HG02870 (cell line): ENCODE results near the gene RHOH.

Source experiments
- ATAC-seq: cut with Tn5 transposase; IDR thresholded peaks from one replicate; pipeline ENCODE4 v1.9.1; 2021; ENCODE audit warnings: mild to moderate bottlenecking, moderate library complexity; ENCODE audit not compliant: unreplicated experiment

RHOH gene

DNA sequence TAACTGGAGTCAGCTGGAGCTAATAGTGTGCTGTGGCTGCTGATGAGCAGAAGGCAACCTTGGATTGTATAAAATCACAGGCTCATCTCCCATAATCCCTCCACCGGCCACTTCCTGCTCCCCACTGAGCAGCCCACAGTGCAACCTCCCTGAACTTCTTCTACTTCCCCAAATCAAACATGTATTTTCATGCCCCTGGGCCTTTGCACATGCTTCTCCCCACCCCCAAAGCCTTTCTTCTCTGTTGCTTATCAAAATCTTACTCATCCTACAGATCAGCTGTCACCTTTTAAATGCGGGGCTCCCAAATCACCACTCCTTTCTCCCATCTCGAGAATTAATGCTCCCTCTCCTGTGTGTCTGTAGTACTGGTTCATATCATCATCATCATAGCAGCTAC, 35.8 kb downstream of the RHOH start:
- ATAC-seq = no peak

DNA sequence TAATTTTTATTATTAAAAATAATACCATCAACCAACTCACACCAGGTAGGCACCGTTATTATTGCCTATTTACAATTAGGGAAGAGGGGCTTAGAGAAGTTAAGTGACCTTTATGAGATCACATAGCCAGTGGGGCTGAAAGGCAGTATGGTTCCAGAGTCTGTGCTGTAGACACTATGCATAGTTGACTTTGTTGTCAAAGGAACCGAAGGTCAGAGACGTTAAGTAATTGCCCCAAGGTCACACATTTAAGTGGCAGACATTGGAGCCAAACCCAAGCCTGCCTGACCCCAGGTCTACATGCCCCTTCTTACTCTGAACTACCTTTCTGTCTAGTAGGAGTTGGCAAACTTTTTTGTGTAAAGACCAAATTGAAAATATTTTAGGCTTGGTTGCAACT, 36.4 kb downstream of the RHOH start:
- ATAC-seq = no peak

DNA sequence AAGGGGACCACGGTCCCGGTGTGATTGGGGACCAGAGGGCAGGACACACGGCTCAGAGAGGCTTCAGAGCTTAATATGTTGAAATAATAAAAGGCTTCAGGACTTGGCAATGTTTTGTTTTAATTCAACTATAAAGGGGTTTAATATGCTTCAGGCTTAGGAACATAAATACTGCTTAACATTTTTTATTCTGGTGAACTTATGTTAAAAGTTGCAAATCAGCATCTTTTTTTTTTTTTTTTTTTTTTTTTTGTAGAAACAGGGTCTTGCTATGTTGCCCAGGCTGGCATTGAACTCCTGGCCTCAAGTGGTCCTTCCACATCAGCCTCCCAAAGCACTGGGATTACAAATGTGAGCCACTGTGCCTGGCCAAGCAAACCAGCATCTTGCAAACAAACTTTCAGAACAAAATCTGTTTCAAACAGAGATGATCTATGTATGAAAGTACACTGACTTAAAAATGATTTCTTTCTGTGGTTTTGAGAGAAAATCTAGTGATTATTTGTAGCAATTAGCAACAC, 37.7 kb downstream of the RHOH start:
- no peak for ATAC-seq

DNA sequence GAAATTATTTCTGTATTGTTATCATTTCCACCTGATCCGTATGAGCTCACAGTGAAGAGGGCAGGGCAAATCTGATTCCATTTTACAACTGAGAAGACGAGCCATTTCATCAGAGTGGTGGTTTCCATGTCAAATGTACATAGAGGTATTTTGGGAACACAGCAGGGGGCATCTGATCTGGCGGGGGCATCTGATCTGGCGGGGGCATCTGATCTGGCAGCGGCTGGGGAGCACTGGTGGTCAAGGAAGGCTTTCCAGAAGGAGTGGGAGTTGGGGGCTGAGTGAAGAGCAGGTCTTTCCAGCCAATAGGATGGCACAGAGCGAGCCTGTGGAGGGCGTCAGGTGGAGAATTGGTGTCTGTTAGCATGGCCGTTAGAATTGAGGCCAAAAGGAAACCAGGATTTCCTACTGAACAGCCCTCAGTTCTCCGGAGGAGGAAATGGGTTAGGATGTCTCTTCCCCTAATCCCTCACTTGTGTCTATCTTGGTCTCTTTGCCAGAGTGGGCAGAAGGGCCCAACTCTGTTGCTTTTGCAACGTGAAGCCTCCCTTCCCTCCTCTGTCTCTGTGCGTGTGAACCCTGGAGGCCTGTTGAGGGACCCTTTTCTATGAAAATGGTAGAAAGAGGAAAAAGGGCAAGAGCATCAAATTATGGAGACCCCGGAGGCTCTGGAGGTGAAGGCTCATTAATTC, 41.3 kb downstream of the RHOH start:
- no peak for ATAC-seq

DNA sequence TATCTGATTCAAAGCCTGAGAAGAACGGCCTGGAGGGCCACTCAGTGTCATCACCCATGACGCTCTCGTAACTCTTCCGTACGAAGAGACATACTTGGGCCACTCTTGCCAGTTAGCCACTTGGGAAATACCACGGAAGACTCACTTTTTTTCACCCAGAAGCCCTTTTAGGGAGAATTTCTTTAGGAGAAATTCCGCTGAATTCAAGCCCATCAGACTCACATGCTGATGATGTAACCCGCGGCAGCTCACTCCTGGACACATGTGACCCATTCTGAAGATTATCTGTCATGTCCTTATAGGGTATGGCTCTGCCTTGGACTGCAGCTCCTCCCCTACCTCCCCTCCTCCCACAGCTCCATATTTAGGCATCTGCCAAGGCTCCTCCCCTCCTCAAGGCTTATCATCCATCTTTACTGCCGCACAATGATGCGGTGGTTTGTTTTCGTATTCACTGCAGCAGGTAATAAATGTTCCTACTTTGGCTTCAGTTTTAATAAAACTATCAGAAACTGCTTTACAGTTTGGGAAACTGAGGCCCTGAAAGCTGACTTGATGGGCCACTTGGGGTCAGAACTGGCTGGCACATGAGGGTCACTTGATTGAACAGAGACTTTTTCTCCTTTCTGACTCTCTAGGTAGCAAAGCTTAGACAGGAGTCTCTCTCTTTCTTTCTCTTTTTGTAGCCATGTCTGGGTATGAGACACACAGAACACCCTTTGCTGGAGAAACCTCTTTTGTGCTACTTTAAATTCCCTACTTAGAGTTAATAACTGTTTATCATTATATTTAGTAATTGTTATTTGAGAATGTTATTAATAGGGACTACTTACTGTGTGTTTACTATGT, 42.1 kb downstream of the RHOH start:
- no peak for ATAC-seq

DNA sequence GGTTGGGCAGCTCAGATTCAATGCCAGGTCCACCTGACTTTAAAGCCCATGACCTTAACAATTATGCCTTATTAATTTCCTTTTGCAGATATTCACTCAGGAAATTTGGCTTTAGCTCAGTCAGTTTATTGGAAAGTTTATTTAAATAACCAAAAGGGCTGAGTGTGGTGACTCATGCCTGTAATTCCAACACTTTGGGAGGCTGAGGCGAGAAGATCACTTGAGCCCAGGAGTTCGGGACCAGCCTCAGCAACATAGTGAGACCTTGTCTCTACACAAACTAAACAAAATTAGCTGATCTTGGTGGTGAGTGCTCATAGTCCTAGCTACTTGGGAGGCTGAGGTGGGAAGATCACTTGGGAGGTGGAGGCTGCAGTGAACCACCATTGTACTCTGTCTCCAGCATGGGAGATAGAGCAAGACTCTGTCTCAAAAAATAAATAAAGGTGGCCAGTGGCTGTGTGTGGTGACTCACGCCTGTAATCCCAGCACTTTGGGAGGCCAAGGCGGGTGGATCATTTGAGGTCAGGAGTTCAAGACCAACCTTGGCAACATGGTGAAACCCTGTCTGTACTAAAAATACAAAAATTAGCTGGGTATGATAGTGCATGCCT, 43.3 kb downstream of the RHOH start:
- no peak for ATAC-seq

DNA sequence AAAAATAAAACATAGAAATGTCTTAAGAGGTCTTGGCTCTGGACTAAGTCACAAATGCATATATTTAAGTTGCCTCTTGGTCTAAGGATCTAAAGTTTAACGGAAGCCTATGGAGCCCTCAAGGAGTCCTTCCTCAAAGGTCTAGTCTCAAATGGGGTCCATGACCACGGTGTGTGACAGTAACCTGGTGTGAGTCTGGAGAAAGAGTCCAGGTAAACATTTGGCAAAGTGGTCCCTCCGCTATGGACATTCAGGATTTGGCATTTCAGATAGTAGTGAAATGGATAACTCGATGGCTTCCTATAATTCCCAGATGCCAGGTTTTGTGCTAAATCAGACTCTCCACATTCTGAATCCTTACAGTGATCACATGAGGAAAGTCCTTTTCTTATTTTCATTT, 44.2 kb downstream of the RHOH start:
- ATAC-seq = no peak

DNA sequence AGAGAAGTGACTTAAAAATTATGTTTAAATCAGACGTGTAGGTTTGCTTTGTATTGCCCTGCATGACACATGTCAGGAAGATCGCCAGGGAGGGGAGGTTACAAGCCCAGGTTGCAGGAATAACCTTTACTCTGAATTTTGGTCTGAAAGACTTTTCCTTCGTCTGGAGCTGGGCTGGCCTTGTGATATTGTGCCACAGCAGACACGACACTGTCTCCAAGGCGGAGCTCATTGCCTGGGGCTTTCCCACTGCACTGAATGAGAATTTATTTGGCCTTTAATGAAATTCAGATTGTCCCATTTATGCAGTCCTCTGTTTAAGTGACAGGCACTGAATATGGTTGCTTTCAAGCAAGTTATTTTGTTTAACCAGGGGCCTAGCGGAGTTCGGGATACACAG, 45.1 kb downstream of the RHOH start:
- no peak for ATAC-seq

DNA sequence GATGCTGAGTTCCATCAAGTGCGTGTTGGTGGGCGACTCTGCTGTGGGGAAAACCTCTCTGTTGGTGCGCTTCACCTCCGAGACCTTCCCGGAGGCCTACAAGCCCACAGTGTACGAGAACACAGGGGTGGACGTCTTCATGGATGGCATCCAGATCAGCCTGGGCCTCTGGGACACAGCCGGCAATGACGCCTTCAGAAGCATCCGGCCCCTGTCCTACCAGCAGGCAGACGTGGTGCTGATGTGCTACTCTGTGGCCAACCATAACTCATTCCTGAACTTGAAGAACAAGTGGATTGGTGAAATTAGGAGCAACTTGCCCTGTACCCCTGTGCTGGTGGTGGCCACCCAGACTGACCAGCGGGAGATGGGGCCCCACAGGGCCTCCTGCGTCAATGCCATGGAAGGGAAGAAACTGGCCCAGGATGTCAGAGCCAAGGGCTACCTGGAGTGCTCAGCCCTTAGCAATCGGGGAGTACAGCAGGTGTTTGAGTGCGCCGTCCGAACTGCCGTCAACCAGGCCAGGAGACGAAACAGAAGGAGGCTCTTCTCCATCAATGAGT, 46.6 kb downstream of the RHOH start:
- no peak for ATAC-seq

DNA sequence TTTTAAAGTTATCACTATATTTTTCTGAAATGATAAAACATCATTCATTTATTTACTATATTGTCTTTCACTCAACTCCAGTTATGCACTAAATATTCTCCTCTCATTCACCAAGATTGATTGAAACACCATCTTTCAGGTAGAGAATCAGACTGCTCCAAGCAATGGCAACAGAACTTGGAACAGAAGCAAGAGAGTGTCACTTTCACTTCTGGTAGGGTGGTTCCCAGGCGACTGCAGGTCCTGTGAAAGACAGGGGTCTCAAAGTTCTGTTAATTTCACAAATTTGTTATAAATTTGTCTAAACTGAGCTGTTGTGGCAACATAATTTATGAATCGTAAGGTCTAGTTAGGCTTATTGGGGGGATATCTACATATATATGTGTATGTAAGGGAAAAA, 47.8 kb downstream of the RHOH start:
- ATAC-seq = no peak

DNA sequence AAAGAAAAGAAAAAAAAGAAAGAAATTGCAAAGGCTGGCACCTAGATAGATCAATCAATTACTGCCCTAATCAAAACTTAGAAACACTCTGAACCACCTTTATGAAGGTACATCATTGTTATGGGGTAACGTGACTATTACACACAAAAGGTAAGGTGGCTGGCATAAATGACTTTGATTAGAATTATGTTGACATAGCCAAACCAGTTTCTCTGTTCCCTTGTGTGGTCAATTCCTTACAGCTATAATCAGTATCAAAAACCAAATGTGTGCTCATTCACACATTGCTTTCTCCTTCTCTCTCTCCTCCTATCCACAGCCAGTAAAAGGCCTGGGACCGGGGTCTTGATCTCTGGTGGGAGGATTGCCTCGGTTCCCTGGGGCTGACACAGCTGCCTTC, 48.7 kb downstream of the RHOH start:
- ATAC-seq = no peak

DNA sequence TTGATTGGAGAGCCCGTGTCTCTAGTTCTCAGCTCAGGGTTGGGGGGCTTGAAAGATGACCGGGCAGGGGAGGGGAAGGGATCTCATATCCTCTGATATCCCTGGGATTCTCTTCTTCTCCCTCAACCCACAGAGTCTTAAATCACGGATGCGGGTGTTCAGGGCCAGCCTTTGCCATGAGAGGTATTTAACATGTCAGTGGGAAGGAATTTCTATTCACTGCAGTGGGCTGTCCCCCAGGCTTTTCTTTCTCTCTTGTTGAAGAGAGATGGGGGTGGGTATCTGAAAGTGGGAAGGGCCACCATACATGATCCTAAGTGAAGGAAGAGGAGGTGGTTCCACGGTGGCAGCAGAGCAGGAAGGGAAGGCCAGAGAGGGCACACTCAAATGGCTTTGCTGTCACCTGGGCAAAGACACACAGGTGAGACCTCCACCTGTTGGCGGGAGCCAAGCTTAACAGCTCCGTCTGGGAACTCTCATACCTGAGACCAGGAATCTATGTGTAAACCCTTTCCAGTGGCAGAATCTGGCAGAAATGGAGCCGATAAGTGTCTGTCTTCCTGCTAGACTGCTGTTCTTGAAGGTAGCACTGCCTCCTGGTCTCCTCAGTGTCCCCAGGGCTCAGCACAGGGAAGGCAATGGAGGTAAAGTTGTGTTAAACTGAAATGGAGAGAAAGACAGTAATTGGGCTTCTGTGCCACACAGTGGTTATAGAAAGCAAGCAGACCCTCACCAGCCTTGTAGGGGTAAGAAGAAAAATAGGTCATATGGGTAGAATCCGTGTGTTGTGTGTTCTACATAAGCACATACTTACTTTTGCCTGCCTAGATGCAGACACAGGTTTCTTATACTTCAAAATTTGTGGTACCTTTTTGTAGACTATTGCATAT, 49.4 kb downstream of the RHOH start:
- ATAC-seq = no peak

DNA sequence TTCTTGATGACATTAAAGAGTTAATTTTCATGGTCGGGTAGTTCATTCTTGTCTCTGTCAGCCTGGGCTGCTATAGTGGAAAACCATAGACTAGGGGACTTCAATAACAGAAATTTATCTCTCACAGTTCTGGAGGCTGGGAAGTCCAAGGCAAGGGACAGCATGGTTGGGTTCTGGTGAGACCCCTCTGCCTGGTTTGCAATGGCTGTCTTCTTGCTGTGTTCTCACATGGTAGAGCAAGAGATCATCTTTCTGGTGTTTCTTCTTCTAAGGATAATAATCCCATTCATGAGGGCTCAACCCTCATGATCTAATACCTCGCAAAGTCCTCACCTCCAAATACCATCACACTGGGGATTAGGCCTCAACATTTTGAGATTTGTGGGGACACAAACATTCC, 50.1 kb downstream of the RHOH start:
- ATAC-seq = no peak

DNA sequence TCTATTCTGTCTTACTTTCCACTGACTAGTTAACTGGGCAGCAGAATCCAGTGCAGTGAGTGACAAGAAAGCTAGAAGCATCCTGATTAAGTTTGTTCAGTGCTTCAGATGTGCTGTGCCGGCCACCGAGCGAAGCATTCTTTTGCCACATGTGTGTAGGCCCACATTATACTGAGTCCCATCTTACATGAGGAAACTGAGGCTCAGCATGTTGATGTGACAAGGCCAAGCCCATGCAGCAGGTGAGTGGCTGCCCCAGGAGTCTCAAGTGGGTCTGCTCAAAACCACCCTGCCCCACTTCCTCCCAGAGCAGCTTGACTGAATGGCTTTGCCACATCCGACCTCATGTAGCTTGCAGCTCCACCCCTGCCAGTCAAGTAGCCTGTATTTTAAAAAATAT, 50.5 kb downstream of the RHOH start:
- ATAC-seq = no peak

DNA sequence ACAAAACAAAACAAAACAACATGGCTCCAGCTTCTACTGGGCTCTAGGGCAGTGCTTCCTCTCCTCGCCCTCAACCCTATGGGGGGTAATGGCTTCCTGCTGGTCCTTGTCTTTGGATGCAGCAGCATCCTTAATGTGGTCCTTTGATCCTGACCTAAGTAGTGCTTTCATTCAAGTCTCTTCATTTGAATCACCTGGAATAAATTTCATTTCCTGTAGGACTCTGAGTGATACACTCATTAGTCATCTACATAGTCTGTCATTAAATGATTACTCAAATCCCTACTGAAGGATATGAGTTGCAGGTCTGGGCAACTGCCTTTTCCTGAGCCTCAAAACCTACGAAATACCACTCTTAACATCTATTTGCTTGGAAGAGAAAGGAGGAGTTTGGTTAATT, 54.5 kb downstream of the RHOH start:
- ATAC-seq = no peak

DNA sequence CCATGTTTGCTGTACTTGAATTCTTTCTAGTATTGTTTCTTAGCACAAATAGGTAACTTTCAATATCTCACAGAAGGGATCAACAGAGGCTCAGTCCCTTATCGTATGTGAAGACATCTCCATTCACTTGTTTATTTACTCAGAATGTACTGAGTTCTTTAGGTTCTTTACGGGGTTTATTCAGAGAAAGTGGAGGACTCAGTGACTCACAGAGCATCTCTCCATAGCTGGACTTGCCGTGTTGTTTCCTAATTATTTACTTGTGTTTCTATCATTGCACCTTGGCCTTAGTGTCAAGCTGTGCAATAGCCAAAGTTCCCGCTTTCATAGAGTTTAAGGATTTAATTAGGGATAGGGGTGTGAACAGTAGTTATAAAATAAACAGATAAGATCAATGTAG, 57.1 kb downstream of the RHOH start:
- ATAC-seq = no peak

DNA sequence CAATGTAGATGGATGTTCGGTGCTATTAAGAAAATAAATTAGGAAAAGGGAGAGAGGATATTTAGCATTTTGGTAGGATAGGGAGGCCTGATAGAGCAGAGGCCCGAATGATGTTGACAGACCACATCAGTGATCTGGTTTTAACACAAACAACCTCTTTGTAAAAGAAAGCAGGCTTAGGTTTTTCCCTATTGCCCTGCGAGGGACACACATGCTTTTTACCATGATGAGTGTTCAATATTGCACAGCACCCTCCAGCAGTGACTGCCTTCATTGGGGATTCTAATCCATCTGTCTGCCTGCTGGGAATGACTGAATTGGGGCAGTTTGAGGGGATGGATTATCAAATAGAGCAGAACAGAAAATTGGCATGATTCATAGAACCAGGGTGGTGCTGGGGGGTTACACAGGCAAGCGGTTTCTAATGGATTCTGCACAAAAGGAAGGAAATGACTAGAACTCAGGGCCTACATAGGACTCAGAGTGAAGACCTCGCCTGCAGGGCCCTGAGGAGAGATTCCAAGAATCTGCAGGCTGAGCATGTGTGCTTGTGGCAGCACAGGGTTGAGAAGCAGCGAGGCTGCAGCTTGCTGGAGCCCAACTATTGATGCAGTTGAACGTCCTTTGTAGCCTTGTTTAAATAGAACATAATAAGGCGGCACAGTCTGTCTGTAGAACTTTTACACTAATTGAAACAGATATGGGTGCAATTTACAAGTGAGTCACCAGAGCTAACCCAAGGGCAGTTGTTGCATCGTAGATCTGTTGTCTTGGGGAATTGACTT, 58.0 kb downstream of the RHOH start:
- no peak for ATAC-seq

DNA sequence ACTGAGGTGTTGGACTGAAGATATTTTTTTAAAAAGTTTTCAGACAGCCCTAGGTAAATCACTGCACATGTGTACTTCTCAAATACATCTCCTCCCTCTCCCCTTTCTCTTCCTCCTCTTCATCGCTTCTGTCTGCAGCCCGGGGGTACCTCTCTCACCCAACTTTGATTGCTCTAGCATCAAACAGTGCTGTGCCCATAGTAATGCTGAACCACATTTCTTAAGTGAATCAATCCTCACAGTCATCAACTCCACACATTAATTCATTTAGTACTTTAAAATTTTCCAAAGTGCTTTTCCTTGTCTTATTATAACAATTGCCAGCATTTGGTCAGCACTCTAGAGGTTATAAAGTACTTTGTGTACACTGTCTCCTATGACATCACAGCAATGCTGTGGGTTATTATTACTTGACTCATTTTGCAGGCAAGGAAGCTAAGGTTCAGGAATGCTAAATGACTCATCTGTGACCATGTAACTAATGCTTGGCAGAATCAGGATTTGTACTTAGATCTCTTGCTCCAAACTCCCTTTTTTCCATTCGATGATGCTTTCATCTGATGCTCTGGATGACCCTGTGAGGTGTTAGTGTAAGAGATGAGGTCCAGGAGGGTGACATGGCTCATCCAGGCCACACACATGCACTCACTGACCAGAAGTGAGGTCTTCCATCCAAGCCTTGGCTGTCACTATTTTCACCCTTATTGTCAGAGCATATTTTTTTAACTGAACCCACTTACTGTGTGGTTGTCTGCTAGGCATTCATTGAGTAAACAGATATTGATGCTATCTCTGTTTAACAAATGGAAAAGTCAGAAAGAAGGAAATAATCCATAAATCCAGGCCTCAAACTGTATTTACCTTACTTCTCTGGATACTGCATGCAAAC, 58.8 kb downstream of the RHOH start:
- peak; percentile 65 for ATAC-seq

DNA sequence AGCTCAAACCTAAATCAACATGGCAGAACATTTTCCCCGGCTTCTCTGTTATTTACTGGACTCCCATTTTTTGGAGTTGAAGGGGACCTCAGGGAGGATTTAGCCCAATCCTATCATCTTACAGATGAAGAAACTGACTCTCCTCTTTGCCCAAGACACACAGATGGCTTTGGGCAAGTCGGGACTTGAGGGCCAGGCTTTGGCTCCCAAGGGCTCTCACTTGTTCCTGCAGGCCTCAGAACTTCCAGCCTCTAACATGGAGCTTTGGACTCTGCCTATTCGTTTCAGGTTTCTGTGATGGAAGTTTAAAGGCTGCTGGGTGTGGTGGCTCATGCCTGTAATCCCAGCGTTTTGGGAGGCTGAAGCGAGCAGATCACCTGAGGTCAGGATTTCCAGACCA, 59.5 kb downstream of the RHOH start:
- ATAC-seq = no peak
